GM18867 (cell line): ENCODE results near the gene SEMA3C.

ENCODE experiments used
- ATAC-seq: cut with Tn5 transposase; IDR thresholded peaks from one replicate; pipeline ENCODE4 v1.9.1; 2021; ENCODE audit warnings: mild to moderate bottlenecking, moderate library complexity; ENCODE audit not compliant: unreplicated experiment

The SEMA3C gene

DNA sequence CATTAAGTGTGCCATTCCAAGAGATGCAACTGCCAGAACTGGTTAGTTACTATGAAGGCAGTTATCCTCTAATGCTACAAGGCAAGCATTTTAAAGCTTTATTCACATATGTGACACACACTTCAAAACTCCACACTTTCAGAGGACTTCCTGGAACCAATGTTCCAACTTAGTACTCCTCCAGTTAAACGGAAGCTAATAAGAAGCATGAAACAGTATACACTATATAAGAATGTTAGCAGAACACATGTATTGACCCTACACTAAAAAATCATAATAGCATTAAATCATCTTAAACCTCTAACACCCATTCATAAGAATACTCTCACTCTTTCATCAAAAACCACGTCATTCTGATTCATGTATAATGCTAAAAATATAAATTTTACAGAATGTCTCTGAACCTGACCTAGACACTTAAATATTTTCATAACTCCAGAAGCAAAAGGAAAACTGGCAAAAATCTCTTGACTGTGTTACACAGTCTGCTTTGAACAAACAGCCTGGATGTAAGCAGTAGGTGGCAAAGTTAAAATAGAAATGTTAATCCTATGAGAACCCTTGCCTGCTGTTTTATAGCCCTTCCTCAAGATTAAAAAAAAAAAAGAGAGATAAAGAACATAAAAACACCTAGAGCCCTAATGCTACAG, 135.0 kb downstream of the SEMA3C start:
- no peak for ATAC-seq

DNA sequence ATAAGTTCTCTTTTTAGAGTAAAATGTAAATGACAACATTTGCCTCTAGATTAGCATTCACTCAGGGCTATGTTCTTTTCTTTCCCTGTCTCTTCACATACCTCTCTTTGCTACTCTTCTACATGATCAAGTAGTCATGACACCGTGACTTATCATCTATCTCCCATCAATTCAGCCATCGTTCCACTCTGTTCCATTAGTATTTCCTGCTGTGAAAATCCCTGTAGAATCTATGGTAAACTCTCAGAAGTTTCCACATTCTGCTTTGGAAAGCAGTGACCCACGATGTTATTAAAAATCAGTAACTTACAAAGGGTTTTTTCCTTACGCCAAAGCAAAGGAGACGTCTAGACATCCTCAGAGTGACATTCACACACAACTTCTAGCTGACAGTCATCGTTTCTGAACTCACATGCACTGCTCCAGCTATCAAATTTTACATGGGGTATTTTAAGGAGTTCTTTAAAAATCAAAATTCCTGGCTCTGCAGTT, 135.6 kb downstream of the SEMA3C start:
- no peak for ATAC-seq

DNA sequence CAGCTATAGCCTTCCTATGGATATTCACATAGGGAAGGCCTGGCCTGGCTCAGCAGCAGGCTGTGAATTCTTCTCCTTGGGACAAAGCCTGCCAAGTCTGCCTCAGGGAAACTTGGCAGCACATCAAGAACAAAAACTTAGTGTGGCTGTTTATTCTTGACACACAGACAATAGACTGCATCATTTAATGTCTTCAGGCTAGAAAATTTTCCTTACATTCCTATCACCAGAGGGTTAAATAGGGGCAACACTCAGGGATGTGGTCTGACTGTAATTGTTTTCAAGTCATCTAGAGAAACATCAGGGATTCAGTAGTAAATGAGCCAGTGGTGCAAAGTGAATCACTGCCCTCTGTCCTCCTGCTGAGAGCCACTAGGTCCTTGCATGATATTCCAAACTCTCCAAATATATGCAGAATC, 137.3 kb downstream of the SEMA3C start:
- ATAC-seq = no peak

DNA sequence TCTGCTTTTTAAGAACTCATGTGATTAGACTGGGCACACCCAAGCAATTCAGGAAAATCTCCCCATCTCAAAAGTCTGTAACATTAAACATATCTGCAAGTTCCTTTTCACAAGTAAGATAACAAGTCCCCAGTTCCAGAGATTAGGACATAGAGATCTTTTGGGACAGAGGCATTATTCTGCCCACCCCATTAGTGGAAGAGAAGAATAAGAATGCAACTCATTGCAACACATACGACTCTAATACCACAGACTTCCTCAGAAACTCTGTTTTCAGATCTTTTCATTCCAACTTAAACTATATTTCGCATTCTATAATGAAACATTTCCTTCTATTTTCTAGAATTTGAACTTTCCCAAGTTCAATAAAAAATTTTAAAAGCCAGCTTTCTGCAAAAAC, 137.7 kb downstream of the SEMA3C start:
- ATAC-seq = no peak

DNA sequence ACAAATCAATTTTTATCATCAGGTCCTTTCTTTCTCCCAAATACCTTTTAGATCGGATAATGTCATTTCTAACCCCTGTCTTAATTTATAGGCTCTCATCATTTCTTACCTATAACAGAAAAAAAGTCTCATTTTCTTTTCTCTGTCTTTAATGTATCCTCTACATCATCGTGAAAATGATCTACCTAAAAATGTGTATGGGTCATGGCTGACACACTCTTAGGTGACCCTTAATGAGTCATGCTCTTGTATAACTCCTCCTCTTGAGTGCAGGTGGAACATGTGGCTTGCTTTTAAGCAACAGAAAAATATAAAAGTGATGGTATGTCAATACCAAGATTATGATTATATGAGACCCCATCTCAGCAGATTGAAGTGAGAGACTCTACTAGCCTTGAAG, 139.4 kb downstream of the SEMA3C start:
- ATAC-seq = no peak

DNA sequence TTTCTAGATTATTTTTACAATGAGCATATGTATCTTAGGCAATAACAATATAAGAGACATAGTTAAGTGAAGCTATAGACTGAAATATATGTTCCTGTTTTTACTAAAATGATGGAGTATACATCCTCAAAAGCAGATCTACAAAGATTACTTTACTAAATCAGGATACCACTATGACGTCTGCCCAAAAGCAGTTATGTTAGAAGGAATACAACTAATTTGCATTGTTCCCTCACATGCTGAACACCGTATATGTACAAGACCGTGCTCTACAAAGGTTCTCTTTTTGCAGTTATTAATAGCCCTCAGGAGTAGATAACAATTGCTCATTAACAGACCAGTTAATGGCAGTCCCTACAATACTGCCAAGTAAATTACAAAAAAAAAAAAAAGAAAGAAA, 143.0 kb downstream of the SEMA3C start:
- peak; percentile 45 for ATAC-seq

DNA sequence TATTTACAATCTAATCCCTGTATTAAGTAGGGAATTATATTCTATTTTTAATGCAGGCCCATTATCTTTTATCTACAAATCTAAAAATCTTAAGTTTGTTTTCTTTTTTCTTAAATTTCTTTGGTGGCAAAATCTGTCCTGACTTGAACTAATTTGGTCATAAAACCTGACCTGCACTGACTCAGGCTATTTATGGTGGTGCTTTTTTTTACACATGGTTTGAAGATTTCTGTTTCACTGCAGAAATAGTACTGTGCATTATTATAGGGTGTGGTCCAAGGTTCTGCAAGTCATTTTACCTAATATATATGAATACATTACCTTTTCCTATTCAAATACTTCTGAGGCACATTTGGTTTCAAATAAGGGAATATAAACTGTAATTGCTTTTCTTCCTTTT, 143.4 kb downstream of the SEMA3C start:
- peak; percentile 43 for ATAC-seq

DNA sequence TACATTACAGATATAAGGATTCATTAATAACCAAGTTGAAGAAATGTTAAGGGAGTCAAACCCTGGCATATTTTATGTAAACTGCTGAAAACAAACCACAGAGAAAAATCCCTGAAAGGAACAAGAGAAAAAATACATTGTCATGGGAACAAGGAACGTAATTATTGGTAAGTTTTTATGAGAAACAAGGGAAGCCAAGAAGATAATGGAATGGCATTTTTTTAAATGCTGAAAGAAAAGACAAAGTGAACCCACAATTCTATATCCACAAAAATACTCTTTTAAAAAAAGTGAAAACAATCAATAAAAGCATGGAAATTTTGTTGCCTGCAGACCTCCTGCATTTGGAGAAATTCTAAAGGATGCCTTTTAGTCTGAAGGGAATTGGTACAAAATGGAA, 144.0 kb downstream of the SEMA3C start:
- no peak for ATAC-seq

DNA sequence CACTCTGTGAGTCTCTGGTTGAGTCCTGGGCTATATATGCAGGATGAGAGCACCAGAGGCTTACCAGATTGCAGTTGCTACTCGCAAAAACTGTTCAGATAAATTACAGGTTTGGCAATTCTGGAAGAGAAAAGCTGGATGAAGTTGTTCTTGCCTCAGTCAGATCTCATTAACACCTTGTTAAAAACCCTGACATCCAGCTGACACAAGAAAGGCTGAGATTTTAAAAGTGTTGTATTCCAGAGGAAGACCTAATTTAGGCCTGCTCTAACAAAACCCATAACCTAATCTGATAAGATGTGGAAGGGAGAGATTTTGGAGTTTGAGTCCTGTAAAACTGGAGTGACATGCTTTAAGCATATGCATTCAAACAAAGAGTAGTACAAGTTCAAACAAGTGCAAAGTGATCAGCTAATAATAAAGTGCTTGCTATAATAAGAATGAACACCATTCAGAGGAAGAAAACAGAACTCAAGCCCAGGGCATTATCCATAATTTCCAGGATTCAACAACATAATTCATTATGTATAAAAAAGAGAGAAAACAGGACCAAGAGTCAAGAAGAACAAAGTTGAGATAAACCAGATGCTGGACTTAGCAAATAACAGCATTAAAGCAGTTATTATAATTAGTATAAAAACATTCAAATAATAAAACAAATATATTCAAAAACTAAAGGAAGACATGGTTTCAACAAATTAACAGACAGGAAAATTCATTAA, 144.9 kb downstream of the SEMA3C start:
- ATAC-seq = no peak

DNA sequence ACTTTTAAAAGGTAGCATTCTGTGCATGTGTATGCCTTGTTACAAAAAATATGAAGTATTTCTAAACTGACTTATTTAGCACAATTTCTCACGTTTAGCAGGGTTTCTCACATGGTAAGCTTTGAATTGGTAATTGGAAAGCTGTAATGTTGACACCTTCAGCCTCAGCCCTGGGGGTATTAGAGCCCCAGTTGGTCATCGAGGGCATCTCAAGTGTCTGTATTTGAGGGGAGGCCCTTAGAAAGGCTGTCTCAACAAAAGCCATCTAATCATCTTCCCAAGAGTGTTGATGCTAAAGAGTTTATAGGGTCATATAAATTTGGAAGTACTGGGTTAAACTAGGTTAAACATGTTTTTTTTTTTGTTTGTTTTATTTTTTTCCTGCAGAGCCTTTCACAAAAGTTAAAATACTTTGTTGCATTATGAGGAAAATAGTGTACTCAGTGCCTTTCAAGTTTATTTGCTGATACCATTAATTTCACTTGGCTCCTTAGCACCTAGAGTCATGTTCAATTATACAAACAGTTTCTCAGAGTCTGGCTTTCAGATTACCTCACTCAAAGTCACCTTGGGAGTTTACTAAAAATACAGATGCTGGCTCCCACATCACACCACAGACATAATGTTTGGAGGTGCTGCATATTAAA, 146.4 kb downstream of the SEMA3C start:
- ATAC-seq = no peak

DNA sequence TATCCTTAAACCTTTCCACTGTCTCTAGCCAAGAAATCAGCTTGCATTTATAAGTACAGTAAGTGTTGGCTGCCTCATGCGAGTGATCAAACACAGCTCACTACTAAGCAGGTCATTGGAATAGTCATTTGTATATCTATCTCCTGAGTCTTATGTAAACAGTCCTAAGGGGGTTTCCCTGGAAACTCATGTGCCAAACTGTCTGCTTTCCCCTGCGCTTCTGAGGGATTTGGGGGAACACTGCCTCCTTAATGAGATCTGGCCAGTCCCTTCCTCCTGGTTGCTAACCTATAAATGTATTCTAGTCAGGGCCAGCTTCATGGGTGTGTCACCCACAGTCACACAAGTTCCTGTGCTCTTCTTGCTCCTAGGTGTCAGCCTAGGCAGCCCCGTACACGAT, 147.3 kb downstream of the SEMA3C start:
- ATAC-seq = no peak

DNA sequence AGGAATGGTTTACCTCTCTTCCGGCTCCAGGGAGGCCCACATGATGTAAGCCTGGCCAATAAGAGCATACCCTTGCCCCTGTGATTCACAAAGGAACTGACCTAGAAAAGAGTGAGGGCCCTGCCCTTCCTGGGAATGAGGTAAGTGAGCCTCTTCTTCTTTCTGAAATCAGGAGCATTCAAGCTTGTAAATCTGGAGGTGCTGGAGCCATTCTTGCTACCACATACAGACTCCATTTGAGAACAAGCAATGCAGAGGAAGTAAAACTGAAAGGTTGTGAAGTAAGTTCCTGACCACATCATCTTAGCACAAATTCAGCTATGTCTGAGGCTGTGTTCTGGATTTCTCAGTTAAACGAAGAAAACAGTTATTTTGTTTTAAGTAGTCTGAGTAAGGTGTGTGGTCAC, 148.2 kb downstream of the SEMA3C start:
- ATAC-seq = peak; percentile 84

DNA sequence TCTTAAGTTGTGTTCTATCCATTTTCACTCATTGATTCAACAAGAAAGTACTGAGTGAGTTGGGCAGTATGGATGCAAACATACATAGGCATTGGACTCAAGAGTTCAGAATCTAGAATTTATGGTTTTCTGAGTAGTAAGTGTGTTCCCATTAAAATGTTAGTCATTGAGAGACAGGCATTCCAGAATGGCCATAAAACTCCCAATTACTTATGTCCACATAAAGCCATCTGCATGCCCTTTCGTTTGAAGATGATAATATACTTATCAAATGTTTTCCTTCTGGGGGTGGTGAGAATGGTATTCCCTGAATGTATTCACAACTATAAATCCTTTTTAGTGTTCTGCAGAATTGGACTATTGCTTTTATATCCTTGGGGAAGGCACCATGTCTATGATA, 148.8 kb downstream of the SEMA3C start:
- ATAC-seq = no peak

DNA sequence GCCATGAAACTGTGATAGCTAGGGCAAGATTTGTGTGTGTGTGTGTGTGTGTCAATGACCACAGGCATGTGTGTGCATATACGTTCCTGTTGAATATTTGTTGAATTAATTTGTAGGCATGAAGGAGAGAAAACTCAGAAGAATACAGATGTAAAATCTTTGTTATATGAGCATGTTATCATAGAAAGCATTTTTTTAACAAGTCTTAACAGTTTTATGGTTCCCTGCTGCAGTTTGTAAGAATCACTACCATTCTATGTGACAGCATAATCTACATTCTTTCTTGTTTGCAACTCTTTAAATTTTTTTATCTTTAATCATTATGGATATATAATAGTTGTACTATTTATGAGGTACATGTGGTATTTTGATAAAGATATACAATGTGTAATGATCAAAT, 150.1 kb downstream of the SEMA3C start:
- no peak for ATAC-seq

DNA sequence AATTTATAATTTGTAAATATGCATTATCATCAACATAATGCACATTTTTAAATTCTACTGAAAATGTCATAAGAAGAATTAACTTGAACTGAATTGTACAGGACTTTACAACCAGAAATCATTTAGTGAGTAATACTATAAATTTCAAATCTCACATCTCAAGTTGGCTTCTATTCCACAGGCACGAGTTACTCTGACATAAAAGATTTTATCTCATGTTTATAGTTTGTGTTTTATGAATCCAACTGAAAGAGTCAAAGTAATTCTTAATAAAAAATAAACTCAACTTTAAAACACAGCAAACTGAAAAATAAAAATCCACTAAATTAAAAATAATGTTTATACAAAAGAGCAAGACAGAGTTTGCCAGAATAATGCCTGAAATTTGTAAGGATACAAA, 151.2 kb downstream of the SEMA3C start:
- ATAC-seq = no peak

DNA sequence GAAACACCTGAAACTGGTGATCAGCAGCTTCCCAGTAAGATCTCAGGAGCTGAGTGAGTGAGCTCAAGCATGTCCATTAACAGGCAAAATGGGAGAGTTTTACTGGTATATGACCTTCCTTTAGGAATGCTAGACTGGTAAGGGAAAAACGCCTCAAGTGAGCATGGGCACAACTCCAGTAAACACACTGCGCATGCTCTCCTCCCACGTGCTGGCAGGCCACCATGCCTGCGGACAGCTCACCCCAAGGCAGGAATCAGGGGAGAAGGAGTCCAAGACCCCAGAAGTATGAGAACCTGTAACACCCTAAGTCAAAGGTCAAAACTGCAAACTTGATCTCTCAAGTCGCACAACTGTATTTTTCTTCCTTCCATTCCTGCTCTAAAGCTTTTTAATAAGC, 152.1 kb downstream of the SEMA3C start:
- no peak for ATAC-seq

DNA sequence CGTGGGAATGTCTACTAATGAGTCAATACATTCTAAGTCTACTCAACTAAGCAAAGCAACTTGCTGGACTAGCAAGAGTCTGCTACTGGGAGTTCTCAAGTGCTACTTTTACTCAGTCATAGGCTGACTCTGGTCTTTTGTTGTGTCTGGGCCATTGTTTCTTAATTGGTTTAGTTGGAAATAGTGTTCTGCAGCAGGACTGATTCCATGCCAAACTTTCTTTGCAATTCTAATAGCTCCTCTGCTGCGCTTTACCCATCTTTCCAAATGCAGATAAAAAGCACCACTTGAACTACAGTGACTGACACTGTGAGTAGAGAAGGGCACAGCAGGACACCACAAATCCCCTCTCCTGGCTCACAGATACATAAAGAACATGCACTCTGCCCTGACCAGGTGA, 154.7 kb downstream of the SEMA3C start:
- ATAC-seq = no peak

DNA sequence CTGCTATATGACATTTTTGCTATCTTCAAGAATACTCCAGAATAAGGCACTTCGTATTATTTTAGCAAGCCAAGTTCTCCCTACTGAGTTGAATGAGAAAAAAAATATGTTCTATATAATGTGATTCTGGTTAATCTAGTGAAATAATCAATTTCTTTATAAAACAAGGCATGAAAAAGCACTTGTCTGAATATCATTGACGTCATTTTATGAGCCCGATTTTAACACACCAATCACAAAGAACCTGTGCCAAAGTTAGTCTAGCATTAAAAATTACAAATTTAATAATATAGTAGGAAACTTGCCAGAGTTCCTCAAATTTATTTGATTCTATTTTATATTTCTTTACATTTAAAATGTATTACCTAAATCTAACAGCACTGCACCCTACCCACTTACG, 155.1 kb downstream of the SEMA3C start:
- ATAC-seq = no peak

DNA sequence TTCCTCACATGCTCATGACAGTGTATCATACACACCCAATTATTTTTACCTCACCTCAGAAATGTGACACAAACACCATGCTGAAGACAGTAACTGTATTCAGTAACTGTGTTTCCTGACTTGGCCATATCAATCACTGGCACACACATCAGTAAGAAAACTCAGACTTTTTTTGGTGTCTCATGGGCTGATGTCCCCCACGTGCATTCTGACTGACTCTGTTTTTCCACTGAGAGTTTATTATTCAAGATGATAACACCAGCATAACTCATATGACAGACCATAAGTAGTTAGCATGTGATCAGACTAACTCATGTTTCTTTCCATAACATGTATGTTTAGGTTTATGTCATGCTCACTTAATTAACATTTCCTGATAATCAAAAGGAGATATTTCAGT, 155.6 kb downstream of the SEMA3C start:
- ATAC-seq = no peak

DNA sequence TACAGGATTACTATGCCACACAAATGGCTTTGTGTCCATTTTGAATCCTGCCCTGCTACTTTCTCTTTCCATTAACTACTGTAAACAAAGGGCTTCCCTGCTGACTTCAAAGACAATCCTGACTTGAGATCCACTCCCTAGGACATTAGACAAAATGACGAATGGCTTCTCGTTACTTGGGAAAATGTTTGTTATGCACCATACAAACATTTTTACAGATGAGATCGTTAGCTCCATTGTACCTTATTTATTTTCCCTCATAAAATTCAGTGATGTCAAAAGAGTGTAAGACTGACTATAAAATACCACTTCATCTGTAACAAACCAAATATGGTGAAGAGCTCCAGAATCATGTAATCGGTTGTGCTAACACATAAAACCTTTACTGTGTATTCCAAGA, 158.6 kb downstream of the SEMA3C start:
- ATAC-seq = no peak

DNA sequence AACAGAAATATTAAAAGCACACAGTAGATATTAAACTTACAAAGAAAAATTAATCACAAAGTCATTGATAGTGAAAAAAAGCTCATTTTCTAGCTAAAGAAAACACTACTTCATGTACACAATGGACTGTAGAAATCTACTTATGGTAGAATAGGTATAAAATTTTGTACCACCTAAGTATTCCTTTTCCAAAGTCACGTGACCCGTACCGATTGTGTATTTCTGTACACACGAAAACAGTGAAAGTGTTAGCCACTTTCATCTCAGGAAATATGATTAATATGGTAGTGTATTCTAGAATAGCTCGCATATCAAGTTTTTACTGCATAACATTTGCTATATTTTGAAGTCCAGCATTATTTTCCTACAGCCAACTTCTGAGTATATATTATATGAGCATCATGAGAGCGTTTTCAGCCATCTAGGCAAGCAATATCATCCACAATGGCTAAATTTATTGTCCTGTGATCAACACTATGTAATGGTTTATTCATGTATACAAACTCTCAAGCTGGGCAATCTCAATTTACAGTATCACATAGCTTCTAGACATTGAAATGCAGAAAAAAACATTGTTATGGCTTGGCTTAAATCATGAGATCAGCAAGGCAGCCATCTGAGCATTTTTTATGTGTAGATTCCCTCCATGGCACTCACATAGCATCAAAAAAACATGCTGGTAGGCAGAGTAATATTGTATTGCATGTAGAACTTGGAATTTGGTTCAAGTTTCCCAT, 165.7 kb downstream of the SEMA3C start:
- ATAC-seq = no peak
